ENCODE data around the gene PHYKPL.

Gene PHYKPL

DNA sequence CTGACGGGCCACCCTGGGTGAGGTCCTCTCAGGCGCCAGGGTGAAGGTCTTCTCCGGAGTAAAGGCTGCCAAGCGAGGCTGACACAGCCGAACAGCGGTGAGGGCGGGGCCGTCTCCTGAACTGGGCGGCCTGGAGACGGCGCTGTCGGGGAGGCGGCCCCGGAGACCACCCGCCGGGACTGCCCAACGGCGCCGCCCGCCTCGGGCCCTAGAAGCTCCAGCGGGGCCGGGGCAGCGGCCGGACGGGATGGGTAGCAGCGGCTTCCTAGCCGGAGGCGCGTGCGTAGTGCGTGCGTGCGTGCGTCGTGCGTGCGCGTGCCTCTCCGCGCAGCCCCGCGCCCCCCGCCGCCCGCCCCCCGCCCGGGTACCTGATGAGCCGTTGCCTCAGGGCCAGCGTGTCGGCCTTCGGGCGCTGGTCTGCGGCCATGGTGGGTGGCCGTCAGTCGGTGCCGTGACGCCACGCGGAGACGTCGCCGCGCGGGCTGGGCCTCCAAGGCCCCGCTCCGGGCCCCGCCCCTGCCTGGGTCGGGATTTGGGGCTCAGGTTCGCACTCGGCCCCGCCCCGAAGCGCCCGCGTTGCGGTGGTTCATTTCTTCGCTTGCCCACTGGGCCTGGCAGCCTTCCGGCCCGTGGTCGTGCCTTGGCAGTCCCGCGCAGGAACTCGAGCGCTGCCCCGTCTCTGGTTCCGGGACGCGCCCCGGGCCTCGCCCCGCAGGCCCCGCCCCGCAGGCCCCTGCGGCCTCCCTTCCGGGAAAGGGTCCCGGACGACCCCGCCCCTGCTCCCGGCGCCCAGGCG is at the start of gene PHYKPL:
Gene PHYKPL, minus strand, starts transcription at position 679 of the 796 bp plus-strand sequence. Its CDS starts 252 bp downstream, at position 427.
- DNase-seq, result peak; percentile 87

DNA sequence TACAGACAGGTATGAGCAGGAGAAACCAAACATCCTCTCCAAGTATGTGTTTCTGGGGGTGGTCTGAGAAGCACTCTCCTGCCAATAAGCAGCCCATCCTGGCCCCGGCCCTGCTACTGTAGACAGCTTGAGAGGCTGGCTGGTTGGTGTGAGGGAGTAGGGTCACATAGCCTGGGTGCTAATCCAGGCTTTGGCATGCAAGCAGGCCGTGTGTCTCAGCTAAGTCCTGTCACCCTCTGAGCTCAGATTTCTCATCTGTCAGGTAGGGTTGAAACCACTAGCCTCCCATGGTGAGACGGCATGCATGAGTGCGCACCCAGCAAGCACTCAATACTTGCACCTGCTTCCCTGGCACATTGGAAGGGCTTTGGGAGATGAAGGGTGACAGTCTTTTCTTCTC is 49.8 kb upstream of the PHYKPL start:
- DNase-seq, result no peak

DNA sequence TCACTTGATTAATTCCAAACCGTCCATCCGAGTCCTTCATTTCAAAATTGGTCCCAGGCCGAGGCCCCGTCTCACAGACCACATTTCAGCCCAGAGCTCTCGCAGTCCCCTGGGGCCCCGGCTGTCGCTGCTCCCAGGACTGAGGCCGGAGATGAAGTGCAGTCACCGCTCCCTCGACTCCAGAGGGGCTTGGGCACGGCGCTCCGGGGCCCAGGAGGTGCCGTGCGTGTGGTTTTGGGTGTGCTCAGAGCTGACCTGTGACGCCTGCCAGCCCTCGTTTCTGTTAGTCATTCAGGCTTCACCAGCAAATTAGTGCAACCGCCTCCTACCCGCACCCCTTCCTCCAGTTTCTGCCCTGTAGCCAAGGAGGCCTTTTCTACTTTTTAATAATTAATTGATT is 48.7 kb upstream of the PHYKPL start:
- no peak for DNase-seq

DNA sequence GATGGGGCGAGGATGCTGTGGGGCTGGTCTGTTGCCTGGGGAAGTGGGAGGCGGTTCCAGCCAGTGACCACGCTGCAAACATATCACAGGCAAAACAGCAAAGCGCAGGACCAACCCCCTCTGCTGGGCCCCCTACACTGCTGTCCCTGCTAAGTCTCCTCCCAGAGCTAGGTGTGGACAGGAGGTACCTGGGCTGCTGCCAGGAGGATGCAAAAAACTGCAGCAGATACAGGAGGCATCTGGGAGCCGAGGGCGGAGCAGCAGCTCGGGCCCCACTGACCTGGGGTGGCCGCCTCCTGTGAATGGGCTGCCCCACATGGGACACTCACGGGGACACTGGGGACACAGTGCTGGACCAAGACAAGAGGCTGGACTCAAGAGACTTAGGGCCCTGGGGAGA is 48.0 kb upstream of the PHYKPL start:
- DNase-seq, result no peak

DNA sequence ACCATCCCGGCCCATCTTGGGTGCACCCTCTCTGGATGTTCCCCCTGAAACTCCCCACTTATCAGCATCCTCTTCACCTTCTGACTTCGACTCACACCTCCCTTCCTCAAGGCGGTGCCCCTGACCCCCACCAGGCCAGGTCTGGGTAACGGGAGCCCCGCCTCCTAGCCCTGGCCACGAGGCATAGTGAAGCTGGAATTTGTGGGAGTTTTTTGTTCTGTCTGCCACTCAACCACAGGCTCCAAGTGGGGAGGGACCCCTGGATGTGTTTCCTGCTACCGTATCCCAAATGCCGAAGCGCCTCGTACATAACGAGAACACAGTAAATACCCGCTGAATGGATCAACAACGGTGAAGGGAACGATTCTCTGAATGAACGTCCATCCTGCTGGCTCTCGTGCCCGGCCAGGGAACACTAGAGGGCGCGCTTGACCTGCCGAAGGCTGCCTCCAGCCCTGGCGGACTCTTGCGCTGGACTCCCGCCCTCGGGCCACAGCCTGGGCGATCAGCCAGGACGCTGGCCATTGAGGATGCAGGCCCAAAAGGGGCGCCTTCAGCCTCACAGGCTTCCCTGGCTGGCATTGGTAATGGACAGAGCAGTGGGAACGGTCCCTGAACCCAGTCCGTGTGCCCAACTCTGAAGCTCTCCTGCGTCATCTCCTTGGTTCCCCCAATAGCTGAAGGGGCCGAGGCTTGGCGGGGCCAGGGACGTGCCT is 47.3 kb upstream of the PHYKPL start:
- peak; percentile 97 for DNase-seq

DNA sequence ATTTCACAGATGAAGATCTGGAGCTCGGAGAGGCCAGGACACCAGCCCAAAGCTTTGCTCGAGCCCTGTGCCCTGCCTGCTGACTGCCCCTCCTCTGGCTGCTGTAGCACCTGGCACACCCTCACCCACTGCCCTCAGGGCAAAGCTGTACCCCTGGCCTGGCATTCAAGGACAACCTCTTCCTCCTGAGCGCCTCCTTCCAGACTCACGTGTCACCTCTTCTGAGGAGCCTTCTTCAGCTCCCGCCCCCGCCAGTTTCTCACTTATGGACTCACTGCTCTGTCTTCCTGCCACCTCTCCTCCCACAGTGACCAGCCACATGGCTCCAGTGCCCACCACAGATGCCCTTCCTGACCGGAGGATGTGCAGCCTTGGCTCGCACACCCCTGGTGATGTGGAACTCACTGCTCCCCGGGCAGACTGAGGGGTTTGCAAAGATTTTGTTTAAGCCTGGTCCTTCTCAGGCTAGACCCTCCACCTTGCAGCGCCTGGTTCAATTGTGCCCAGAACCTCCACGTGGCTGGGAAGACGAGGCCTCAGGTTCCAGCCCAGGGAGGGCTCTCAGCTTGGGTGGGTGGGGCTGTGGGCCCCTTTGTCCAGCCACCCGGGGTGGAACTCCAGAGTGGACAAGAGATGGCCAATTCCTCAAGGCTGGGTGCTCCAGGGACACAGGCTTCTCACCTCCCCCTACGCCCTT is 46.6 kb upstream of the PHYKPL start:
- DNase-seq, result no peak

DNA sequence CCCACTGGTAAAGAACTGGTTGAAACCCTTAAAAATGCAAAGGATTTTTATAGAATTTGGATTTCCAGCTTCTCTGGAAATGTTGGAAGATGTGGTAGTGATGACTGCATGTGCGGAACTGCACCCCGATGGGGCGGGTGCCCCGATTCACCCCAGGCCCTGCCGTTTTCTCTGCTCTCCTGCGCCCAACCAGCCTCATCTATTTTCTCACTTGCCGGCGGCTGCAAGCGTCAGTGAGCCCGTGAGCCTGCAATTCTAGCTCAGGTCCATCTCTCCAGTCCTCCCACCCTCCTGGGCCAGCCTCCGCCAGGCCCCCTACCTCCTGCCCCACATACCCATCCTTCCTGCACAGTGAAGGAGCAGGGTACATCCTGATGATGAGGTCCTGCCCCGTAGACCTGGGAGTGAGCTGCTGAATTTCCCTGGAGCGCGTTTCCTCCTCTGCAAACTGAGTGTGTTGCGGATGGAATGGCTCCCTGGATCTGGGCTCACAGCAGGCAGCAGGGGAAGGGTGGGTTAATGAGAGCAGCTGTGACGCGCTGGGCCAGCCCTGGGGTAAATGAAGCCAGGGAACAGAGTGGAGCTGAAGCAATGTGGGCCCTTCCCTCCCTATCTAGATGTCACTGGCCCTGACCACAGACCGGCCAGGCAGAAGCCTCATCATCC is 45.9 kb upstream of the PHYKPL start:
- no peak for DNase-seq

DNA sequence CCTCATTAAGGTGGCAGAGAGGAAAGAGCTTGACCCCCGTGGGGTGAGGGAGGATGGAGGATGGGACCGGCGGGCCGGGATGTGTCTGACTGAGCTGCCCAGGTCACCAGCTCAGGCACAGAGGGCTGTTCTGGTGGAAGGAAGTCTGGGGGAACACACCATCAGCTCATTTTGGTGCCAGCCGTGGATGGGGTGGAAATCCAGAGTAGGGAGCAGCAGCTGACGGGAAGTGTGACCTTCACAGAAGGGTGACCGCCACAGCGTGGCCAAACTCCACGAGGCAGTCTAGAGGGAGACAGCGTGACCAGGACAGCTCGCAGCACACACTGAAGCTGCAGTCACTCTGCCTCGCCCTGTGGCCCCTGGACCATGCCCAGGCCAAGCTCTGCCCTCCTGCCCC is 45.3 kb upstream of the PHYKPL start:
- DNase-seq, result no peak

DNA sequence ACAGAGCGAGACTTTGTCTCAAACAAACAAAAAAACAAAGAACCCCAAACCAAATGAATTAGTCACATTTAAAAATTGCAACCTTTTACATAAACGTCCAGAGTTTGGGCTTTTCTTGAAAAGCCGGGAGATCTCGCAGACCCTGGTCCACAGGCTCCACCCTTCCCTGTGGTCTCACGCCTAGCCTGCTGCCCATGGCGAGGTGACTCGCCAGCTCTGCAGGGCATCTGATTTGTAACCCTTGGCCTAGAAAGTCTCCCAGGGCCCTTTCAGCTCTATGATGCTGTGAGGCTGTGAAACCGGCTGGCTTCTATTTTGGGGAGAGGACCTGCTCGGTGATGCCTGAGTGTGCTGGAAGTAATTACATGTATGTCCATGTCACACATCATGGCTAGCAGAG is 44.7 kb upstream of the PHYKPL start:
- no peak for DNase-seq

DNA sequence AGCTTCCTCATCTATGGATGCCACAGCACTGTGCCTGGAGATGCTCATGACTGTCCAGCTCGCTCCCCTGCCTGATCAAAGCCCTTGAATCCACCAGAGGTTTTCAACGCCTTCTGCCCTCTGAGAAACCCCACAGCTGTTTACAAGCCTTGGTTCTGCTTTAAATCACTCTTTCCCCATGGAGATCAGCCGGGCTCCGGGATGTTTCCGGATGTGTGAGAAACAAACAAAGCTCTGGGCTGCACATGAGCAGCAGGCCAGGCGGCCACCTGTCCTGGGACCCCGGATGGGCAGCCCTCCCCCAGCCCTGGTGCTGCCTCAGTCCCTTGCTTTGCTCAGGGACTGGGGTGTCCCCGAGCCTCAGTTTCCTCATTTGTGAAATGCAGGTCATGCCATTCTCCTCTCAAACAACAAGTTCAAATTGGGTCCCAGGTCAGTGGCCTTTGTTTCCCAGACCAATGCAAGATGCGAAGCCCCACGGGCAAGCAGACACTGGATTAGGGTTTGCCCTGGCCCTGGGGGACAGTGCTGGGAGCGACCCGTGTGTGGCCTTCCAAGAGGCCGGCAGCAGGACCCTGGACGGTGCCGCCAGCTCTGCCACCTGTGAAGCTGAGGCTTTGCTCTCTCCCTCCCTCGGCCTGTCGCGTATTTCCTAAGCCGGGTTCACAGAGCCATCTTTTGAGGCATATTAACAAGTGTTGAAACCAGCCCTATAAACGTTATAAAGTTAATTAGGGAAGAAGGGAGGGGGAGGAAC is 42.4 kb upstream of the PHYKPL start:
- DNase-seq, result no peak

DNA sequence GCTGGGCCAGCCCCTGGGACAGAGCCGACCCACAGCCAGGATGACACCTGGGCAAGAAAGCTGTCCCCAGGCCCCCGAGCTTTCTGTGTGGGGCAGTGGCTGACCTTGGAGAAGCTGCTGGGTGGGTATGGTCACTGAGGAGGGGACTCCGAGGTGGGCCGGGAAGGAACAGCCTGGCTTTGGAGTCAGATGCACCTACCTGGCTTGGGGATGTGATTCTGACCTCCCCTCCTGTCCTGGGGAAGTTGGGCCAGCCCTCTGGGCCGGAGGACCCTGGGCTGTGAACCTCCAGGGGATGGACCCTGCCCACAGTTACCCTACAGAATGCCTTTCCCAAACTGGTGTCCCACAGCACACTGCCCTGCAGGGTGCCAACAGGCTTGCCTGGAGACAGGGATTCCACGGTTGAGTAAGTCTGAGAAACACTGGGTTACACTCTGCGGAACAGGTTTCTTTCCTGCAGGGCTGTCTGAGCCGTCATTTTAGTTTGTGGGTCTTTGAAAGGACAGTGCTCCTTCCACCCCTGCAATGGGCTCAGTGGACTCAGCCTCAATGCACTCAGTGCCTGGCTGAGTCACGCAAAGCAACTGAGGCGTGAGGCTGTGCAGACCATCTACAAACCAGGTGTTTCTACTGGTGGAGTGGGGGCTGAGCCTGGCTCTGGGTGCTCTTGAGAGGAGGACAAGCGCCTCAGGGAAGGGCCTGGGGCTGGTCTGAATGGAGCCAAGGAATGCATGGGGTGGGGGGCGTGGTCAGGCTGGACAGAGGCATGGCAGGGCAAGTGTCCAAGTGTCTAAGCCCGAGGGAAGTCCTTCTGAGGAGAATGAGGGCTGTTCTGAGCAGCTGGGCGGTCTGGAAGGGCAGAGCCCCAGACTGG is 41.3 kb upstream of the PHYKPL start:
- no peak for DNase-seq

DNA sequence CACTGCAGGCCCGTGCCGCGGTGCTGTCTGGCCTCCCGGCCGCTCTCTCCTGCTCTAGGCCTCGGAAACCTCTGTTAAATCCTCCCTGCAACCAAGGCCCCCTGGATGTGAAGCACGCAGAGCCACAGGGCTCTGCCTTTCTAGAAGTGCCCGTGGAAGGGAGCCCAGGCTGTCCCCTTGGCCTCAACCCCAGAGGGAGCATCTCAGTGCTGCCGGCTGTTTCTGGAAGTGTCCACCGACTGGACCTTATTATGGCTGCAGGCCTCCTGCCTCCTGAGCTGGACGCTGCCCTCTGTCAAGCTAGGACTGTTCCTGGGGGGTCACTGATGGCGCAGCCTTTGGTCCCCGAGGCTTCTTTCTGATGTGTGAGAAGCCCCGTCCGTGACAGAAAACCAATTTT is 40.4 kb upstream of the PHYKPL start:
- no peak for DNase-seq

DNA sequence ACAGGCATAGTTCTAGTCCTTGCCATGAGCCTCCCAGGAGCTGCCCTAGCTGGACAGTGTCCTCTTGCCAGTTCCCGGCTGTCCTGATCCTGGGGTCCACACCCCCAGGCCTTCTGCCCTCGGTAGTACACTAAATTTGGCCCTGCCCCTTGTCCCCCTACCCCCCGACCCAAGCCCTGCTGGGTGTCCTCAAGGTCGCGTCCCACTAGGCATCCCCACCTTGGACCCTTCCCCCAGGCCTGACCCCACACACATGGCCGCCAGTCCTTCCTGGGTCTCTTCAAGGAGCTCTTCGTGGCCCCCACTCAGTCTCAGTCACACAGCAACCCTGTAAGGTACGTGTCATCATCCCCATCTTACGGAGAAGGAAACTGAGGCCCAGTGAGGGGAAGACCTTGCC is 40.0 kb upstream of the PHYKPL start:
- DNase-seq, result no peak

DNA sequence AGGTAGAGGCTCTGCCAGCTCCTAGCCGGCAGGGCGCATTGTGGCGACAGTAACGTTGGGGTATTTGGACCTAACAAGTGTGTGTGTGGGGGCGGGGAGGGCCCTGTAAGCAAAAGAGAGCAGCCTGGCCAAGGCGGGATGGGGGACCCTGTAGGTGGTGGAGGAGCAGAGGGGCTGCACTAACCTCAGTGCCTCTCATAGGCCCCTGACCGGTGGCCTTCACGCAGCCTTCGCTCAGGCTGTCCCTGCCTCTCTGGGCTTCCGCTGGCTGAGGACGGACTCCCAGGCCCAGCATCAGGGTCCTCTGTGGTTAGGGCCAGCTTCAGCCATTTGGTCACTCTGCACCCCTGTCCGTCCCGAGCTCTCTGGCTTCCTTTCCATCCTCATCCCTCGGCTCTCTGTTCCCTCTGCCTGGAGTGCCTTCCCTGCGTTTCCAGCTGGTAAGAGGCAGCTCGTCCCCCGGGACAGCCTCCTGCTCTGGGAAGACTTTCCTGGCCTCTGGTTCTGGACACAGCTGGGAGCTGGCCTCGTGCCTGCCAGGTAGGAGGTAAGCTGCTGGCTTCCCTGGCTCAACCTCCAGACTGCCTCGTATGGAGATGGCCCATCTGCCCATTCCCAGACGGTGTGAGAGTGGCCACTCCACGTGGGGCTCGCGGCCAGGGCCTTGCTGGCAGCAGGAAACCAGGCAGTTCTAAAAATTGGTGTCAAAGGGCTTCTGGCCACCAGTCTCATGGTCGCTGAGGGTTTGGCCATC is 39.3 kb upstream of the PHYKPL start:
- DNase-seq, result no peak

DNA sequence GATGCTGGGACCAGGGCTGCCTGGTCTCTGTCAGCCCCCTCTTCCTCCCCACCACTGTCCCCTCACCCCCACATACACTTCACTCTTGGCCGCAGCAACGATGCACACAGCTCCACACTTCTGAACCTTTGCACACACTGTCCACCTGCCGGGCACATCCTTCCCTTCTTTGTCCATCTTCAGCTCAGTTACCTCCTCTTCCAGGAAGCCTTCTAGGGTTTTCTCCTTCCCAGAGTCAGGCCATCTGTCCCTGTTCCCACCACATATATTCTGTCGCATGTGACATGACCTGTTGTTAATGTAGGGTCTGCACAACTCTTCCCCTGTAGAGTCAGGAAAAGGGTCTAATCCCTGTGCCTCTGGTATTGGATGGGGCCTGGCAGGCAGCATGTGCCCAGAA is 38.6 kb upstream of the PHYKPL start:
- no peak for DNase-seq

DNA sequence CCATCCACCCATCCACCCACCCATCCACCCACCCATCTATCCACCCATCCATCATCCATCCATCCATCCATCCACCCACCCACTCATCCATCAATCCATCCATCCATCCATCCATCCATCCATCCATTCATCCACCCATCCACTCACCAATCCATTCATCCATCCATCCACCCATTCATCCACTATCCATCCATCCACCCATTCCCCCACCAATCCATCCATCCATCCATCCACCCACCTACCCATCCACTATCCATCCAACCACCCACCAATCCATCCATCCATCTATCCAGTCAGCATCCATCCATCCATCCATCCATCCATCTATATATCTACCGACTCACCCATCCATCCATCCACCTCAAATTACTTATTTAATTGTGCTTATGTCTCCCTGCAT is 36.9 kb upstream of the PHYKPL start:
- no peak for DNase-seq

DNA sequence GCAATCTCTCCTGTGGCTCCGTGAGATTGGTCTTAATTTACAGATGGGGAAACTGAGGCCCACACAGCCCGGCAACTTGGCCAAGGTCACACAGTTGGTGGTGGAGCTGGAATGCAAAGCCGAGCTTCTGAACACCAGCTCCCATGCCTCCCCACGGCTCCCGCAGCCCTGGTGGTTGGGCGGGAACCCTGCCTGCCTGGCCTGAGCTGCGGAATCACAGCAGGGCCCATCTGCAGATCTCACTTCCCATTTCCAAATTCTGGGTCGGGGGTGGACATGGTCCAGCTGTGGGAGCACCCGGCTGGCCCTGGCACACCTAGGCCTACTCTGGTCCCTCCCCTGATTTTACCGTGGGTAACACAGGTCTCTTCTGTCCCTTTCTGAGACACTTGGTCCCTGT is 35.3 kb upstream of the PHYKPL start:
- no peak for DNase-seq

DNA sequence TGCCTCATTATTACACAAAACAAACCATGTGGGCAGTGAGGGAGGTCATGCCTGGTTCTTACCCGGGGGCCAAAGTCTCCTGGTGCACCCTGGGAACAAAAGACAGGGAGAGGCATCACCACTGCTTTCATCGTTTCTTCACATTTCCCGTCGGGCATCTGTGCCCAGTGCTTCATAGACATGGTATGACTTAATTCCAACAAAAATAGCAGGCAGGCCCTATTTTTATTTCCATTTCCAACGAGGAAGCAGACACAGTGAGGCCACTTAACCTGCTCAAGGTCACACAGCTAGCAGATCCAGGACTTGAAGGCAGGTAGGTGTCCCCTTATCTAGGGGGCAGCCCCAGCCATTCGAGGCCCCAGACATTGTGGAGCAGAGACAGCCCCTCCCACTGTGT is 34.6 kb upstream of the PHYKPL start:
- no peak for DNase-seq

DNA sequence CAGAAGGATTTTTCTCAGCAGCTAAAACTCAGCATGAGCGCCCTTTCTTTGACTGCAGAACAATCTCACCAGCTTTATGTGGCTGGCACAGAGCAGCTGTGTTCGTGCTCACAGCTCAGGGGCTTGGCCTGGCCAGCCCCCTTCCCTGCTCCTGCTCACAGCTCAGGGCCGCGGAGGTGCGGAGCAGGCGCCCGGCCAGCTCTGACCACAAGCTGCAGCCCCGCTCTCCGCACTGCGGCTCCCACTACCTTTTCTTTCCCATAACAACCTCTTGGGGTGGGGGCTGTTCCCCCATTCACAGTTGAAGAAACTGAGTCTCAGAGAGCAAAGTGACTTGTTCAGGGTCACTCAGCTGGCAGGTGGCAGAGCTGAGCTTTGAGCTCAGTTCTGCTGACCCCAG is 34.0 kb upstream of the PHYKPL start:
- no peak for DNase-seq

DNA sequence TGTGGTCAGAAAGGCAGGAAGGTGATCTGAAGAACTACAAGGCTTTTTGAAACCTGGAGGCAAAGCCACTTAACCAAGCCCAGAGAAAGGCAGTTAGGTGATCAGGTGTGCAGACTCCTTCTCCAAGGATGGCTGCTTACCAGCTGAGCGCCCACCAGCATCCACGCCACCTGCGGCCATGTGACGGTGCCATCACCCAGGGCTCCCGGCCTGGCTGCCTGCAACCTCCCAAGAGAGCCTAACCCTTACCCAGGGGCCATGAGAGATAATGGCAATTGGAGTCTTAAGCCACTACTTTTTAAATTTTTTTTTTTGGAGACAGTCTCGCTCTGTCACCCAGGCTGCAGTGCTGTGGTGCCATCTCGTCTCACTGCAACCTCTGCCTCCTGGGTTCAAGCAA is 33.1 kb upstream of the PHYKPL start:
- DNase-seq, result no peak

DNA sequence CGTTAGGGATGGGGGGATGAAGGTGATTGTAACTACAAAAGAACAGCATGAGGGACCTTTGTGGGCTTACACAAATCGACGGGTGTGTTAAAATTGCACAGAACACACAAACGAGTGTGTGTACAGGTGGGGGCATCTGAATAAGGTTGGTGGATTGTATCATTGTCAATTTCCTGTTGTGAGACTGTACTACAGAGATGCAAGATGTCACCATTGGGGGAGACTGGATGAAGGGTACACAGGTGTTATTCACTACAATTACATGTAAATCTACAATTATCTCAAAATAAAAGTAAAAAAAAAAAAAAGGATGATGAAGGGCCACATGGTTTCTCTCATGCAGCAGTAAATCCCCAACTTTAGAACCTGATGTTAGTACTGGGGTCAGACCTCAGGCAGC is 31.4 kb upstream of the PHYKPL start:
- no peak for DNase-seq

Measured in 8988T (cell line).